NCI-H1092 (cell line): ENCODE measurements around the gene SIGLEC14.
A peak's percentile ranks its signal among the peaks of the same experiment; 100 is the strongest.
"Not testable (repeated sequence)": the region's sequence is repeated elsewhere in the genome, so short reads cannot be mapped to it uniquely, and the experiment has no call there.

Experiments used
- DNase-seq: peaks from one replicate; lab custom pipeline; 2025; lab: John Stamatoyannopoulos, UW

SIGLEC14 gene

DNA sequence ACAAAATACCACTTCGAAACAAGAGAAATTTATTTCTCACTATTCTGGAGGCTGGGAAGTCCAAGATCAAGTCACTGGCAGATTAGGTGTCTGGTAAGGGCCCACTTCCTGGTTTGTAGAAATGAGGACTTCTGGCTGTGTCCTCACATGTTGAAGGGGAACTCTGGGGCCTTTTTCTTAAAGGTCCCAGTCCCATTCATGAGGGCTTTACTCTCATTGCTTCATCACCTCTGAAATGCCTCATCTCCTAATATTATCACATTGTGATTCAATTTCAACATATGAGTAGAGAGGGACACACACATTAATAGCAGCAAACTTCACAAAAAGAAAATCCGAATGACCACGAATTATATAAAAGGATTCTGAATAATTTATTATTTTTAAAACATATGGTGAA is 21.6 kb upstream of the SIGLEC14 start:
- DNase-seq, result no peak

GRCh38 chr19:51664997-51665396 is 18.4 kb upstream of the SIGLEC14 start:
- DNase-seq, result no peak

DNA sequence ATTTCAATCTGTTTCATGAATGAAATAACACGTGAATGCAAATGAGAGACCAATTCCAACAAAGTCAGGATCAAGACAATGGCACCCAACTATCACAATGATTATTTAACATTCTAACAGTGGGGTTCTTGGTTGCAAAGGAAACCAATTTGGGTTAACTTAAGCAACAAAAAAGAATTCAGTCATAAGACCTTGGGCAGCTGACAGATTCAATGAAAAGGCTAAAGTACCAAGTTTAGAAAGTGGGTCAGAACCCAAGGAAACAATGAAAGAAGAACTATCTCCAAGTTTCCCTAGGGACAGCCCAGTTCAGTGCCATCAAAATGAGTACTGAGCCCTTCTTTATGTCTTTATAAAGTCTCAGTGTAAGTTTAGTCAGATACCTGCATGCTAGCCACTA is 17.5 kb upstream of the SIGLEC14 start:
- DNase-seq, result no peak

GRCh38 chr19:51663650-51664049 is 17.0 kb upstream of the SIGLEC14 start:
- DNase-seq, result no peak

GRCh38 chr19:51660975-51661600 is 14.5 kb upstream of the SIGLEC14 start:
- DNase-seq, result peak; percentile 52

GRCh38 chr19:51654783-51655182 is 8.2 kb upstream of the SIGLEC14 start:
- DNase-seq, result no peak

DNA sequence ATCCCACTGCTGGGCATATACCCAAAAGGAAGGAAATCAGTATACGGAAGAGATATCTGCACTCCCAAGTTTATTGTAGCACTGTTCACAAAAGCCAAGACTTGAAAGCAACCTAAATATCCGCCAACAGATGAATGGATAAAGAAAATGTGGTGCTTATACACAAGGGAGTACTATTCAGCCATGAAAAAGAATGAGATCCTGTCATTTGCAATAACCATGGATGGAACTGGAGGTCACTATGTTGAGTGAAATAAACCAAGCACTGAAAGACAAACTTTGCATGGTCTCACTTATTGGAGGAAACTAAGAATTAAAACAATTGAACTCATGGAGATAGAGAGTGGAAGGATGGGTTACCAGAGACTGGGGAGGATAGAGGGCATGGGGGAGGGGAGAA is 6.5 kb upstream of the SIGLEC14 start:
- DNase-seq, result no peak

DNA sequence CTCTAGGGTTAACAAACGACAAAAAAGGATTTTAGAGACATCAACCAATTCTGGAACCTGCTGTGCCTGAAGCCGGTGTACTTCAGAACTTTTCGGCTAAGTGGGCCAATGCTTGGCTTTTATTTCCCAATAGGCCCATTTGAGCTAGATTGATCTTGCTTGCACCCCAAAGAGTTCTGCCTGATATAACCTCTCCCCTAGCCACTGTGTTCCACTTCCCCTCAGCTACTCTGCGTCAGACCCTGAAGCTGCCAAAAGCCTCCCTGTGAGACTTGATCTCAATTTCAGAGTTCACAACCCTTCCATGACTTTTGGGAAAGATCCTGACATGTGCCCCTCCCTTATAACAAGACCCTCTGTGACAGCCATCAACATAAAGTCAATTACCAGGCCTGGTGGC is 5.6 kb upstream of the SIGLEC14 start:
- DNase-seq, result no peak

DNA sequence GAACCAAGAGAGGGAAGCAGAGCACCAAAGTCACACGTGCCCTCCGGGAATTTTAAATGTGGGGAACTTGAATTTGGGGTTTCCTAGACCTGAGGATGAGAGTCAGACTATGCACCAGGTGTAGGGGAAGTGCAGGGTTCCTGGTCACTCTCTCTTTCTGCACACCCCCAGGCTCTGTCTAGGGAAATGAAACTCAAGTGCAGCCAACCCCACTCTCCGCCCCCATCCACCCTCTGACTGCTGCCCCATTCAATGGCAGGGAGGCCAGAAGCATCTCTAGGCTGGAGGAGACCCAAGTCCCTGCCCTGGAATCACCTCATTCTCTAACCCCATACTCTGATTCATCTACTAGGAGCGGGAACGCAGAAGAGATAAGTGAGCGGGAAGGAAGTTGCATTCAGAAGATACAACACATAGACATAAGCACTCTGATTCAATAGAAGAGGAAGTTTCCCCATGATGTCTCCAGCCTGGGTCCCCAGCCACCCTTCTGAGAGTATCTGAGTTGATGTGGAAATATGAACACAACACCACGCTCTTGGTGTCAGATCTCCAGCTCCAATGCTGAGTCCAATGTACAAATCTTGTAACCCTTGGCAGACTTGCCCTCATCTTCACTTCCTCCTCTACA is 4.7 kb upstream of the SIGLEC14 start:
- DNase-seq, result no peak

GRCh38 chr19:51647318-51647717 is 693 bp upstream of the SIGLEC14 start:
- no peak for DNase-seq

DNA sequence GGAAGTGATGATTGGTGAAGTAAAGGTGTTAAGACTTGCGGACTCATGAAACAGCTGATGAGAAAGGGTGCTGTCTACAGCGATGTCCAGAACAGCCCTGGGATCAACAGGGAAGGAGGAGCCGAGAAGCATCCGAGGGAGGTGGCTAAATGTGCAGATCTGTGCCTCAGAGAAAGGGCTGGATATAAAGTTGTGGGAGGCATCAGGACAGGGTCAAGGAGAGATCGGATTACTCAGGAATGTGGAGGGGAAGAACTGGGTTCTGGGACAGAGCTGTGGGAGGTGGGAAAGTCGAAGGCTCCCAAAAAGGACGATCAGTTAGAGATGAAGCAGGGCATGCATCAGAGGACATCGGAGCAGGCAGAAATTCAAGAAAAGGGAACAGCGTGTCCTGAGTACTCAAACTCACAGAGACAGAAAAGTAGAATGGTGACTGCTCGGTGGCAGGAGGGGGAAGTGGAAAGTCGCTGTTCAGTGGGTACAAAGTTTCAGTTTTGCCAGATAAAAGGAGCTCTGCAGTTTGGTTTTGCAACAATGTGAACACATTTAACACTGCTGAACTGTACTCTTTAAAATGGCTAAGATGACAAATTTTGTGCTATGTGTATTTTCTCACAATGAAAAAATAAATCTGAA is 1.9 kb downstream of the SIGLEC14 start:
- no peak for DNase-seq

GRCh38 chr19:51641648-51642047 is 5.0 kb downstream of the SIGLEC14 start:
- no peak for DNase-seq

- DNase-seq, result no peak
These were observed 6.2 kb downstream of the SIGLEC14 start for GRCh38 chr19:51640386-51640785.

- DNase-seq, result no peak
These were observed 6.7 kb downstream of the SIGLEC14 start for GRCh38 chr19:51639916-51640315.

DNA sequence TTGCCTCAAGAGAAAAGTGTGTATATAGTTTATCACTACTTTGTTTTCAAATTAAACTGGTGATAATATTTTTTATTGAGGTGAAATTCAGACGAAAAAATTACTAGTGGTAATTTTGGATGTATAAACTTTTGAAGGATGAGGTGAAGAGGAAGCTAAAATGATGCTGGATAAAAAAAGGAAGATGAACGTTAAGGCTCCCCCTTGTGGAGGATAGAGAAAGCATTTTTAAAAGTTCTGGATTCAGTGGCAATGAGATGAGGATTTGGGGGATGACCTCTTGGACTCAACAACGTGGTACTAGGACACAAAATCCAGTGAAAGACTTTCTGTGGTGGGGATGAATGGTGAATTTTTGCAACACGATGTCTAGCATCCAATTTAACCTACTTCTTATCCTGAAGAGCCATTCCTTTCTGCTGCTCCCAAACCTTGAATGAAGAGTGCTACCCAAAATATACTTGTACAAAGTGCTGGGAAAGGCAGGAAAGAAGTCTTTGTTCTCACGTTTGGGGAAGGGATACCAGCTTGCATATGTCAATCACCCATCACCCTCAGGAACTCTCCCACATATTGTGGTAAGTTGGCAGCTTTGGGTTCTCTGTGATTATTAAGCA is 9.2 kb downstream of the SIGLEC14 start:
- DNase-seq, result no peak

DNA sequence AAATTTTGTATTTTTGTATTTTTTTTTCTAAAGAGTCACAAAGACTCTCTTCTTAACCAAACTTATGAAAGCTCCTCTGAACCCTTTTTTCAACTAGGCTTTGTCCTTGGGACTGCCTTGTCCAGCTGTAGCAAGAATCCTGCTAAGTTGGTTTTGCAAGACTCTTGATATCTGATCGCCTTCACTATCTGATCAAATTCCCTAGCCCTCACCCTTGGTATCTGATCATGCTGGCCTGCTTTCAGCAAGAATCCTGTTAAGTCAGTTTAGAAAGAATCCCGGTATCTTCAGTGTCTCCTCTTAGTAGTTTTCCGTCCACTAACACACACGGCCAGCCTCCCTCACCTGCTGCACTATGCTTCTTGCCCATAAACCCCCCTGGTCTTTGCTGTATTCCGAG is 14.5 kb downstream of the SIGLEC14 start:
- DNase-seq, result no peak

GRCh38 chr19:51630315-51630714 is 16.3 kb downstream of the SIGLEC14 start, which contains the start of gene SIGLEC5:
Gene SIGLEC5, minus strand, starts transcription at chr19:51630401. Its CDS starts 66 bp downstream, at chr19:51630335.
- DNase-seq, result not testable (repeated sequence)

DNA sequence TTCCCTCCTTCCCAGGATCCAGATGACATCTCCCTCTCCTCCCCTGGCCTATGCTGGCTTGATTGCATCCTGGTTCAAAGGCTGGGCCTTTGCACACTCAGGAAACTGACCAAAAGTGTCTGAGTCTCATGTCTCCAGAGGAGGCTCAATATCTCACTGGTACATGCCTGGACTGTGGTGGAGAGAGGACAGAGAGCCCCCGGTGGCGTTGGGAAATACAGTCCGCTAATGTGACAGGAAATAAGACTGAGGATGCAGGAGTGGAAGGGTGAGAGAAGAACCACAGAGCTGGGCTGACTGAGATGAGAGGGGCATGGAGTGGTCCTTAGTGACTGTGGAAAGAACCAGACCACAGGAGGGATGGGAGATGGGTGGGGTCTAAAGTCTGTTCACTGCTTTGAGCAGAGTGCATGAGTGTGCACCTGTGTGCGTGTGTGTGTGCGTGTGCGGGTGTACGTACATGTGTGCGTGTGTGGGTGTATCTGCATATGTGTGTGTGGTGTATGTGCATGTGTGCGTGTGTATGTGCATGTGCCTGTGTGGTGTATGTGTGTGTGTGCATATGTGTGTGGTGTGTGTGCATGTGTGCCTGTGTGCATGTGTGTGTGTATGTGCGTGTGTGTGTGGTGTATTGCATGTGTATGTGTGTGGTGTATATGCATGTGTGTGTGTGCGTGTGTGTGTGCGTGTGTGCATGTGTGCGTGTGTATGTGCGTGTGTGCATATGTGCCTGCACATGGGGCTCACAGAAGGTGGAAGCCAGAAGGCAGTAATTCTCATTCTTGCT is 18.3 kb downstream of the SIGLEC14 start:
- DNase-seq, result no peak

DNA sequence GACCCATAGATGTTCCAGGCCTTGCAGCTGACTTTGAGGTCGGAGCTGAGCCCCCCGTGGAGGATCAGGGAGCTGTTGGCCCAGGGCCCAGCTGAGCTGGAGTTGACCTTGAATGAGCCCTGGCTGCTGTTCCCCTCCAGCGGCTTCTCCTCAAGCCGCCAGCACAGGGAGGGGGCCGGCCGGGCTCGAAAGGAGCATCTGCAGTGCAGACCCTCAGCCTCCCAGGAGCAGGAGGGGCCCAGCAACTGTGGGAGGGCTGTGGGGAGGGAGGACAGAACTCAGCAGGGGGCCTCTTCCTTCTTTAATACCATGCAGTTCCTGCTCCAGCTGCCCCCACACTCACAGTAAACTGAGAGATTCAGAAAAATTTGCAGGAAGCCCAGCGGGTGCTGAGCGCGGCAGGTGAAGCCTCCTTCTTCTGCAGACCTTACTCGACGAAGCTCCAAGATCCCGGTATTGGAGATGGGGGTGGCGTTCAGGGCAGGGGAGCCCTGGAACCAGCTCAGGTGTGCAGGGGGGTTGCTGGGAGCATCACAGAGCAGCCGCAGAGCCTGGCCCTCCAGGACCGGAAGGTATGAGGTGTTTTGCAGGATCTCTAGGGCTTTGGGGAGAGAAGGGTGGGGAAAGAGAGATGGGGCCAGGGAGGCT is 19.0 kb downstream of the SIGLEC14 start:
- DNase-seq, result no peak

GRCh38 chr19:51626675-51627074 is 19.9 kb downstream of the SIGLEC14 start:
- no peak for DNase-seq

- DNase-seq, result no peak
These were observed 25.4 kb downstream of the SIGLEC14 start for GRCh38 chr19:51621178-51621577.

- DNase-seq, result no peak
These were observed 30.6 kb downstream of the SIGLEC14 start for GRCh38 chr19:51615991-51616390.
